H9 (cell line): ENCODE data around the gene HNRNPU. TPM values are rescaled to one million over a fixed set of nuclear protein-coding genes. Genes with fewer than 3 reads are reported as not detected.

Experiments
- DNase-seq: peaks from one replicate; pipeline ENCODE4 v3.0.0-alpha.2; 2017
- H2AFZ ChIP-seq: one replicate; pipeline ENCODE4 v1.6.1; 2013; ENCODE audit warnings: mild to moderate bottlenecking, low read length, control low read depth, moderate library complexity
- H2AK5ac ChIP-seq: 2 replicates; pipeline ENCODE4 v1.6.1; 2013; ENCODE audit warnings: low read length, control low read depth, mixed read lengths; ENCODE audit not compliant: insufficient read length
- H2BK120ac ChIP-seq: one replicate; pipeline ENCODE4 v1.6.1; 2013; ENCODE audit warnings: low read depth, mild to moderate bottlenecking, low read length, control low read depth, inconsistent platforms; ENCODE audit not compliant: poor library complexity, severe bottlenecking
- H2BK12ac ChIP-seq: 2 replicates; pipeline ENCODE4 v1.6.1; 2013; ENCODE audit warnings: low read length, control low read depth, mixed read lengths, low read depth; ENCODE audit not compliant: insufficient read length
- H2BK15ac ChIP-seq: 2 replicates; pipeline ENCODE4 v1.6.1; 2013; ENCODE audit warnings: low read depth, low read length, control low read depth
- H2BK20ac ChIP-seq: one replicate; pipeline ENCODE4 v1.6.1; 2013; ENCODE audit warnings: low read depth, mild to moderate bottlenecking, low read length, control low read depth, inconsistent platforms; ENCODE audit not compliant: poor library complexity, severe bottlenecking
- H2BK5ac ChIP-seq: 2 replicates; pipeline ENCODE4 v1.6.1; 2013; ENCODE audit warnings: low read length, control low read depth, mixed read lengths; ENCODE audit not compliant: insufficient read length
- H3K14ac ChIP-seq: 2 replicates; pipeline ENCODE4 v1.6.1; 2013; ENCODE audit warnings: low read length, control low read depth; ENCODE audit not compliant: insufficient read depth
- H3K18ac ChIP-seq: 2 replicates; pipeline ENCODE4 v1.6.1; 2013; ENCODE audit warnings: low read depth, mild to moderate bottlenecking, mixed read lengths, low read length, control low read depth; ENCODE audit not compliant: insufficient read length
- H3K23ac ChIP-seq: 2 replicates; pipeline ENCODE4 v1.6.1; 2013; ENCODE audit warnings: low read length, control low read depth, mixed read lengths, low read depth; ENCODE audit not compliant: insufficient read length
- H3K23me2 ChIP-seq: 2 replicates; pipeline ENCODE4 v1.6.1; 2013; ENCODE audit warnings: low read depth, mild to moderate bottlenecking, mixed read lengths, low read length, control low read depth; ENCODE audit not compliant: insufficient read length, poor library complexity, severe bottlenecking
- H3K27ac ChIP-seq: 2 replicates; pipeline ENCODE4 v1.5.1; 2013; ENCODE audit warnings: low read length, control low read depth, mixed read lengths, low read depth; ENCODE audit not compliant: insufficient read length
- H3K27me3 ChIP-seq: 2 replicates; pipeline ENCODE4 v1.6.1; 2013; ENCODE audit warnings: low read length, control low read depth, inconsistent platforms; ENCODE audit not compliant: insufficient read depth
- H3K4ac ChIP-seq: 2 replicates; pipeline ENCODE4 v1.6.1; 2013; ENCODE audit warnings: low read depth, mild to moderate bottlenecking, control low read depth, inconsistent platforms, low read length, moderate library complexity
- H3K4me1 ChIP-seq: 2 replicates; pipeline ENCODE4 v1.6.1; 2013; ENCODE audit warnings: low read length, control low read depth, inconsistent platforms; ENCODE audit not compliant: insufficient read depth
- H3K4me2 ChIP-seq: 2 replicates; pipeline ENCODE4 v1.6.1; 2013; ENCODE audit warnings: low read length, control low read depth, mixed read lengths; ENCODE audit not compliant: insufficient read length, insufficient read depth
- H3K56ac ChIP-seq: 2 replicates; pipeline ENCODE4 v1.6.1; 2013; ENCODE audit warnings: low read depth, mild to moderate bottlenecking, mixed read lengths, low read length, control low read depth; ENCODE audit not compliant: insufficient read length
- H3K79me1 ChIP-seq: 2 replicates; pipeline ENCODE4 v1.6.1; 2013; ENCODE audit warnings: low read depth, mild to moderate bottlenecking, moderate library complexity, low read length, control low read depth, inconsistent platforms; ENCODE audit not compliant: insufficient read depth, poor library complexity, severe bottlenecking
- H3K79me2 ChIP-seq: 2 replicates; pipeline ENCODE4 v1.6.1; 2013; ENCODE audit warnings: low read length, control low read depth, inconsistent platforms; ENCODE audit not compliant: insufficient read depth
- H3K9ac ChIP-seq: 2 replicates; pipeline ENCODE4 v1.6.1; 2013; ENCODE audit warnings: low read length, control low read depth, mixed read lengths; ENCODE audit not compliant: insufficient read length; ENCODE audit errors: extremely low read depth
- H3K9me3 ChIP-seq: one replicate; pipeline ENCODE4 v1.6.1; 2013; ENCODE audit warnings: low read depth, low read length, inconsistent platforms; ENCODE audit not compliant: control insufficient read depth
- H3T11ph ChIP-seq: one replicate; pipeline ENCODE4 v1.6.1; 2013; ENCODE audit warnings: mild to moderate bottlenecking, low read length, control low read depth, inconsistent platforms
- H4K20me1 ChIP-seq: one replicate; pipeline ENCODE4 v1.6.1; 2013; ENCODE audit not compliant: control insufficient read depth, insufficient read length, insufficient read depth
- H4K5ac ChIP-seq: 2 replicates; pipeline ENCODE4 v1.6.1; 2013; ENCODE audit warnings: low read depth, mild to moderate bottlenecking, mixed read lengths, low read length, control low read depth; ENCODE audit not compliant: insufficient read length
- H4K8ac ChIP-seq: replicated peaks from 2 replicates; pipeline ENCODE4 v1.6.1; 2013; ENCODE audit warnings: low read length, control low read depth, mixed read lengths, low read depth; ENCODE audit not compliant: insufficient read length
- H4K91ac ChIP-seq: 2 replicates; pipeline ENCODE4 v1.6.1; 2013; ENCODE audit warnings: low read depth, mild to moderate bottlenecking, moderate library complexity, mixed read lengths, low read length, control low read depth; ENCODE audit not compliant: insufficient read length
- H3K27ac Mint-ChIP-seq, 3 experiments: 2 replicates in 2 of 3; 3 replicates in 1 of 3; pipeline ENCODE4 v1.8.0; 2020 to 2021; ENCODE audit warnings: mixed read lengths in 3 of 3, mild to moderate bottlenecking in 1 of 3, moderate library complexity in 1 of 3
- H3K27me3 Mint-ChIP-seq: 2 replicates; pipeline ENCODE4 v1.8.0; 2021; ENCODE audit warnings: low read depth, mild to moderate bottlenecking, moderate library complexity, mixed read lengths
- H3K36me3 Mint-ChIP-seq, 3 experiments: 2 replicates in 2 of 3; 3 replicates in 1 of 3; pipeline ENCODE4 v1.8.0; 2020 to 2021; ENCODE audit warnings: low read depth in 3 of 3, mixed read lengths in 3 of 3; ENCODE audit not compliant: insufficient read depth in 1 of 3
- H3K4me1 Mint-ChIP-seq, 2 experiments: 2 replicates each; pipeline ENCODE4 v1.8.0; 2020; ENCODE audit warnings: mixed read lengths in 2 of 2
- H3K4me3 Mint-ChIP-seq, 2 experiments: 2 replicates in 1 of 2; 3 replicates in 1 of 2; pipeline ENCODE4 v1.8.0; 2020 to 2021; ENCODE audit warnings: mild to moderate bottlenecking in 2 of 2, mixed read lengths in 2 of 2, moderate library complexity in 1 of 2
- H3K9me3 Mint-ChIP-seq, 2 experiments: 2 replicates in 1 of 2; 3 replicates in 1 of 2; pipeline ENCODE4 v1.8.0; 2020; ENCODE audit warnings: mild to moderate bottlenecking in 2 of 2, mixed read lengths in 2 of 2, moderate library complexity in 1 of 2
- WGBS: extraction: QIAGEN DNeasy Blood & Tissue Kit; methylation state at CpG from one replicate; pipeline ENCODE4 v1.1.7; 2013; ENCODE audit warnings: missing lambda C conversion rate, low lambda C conversion rate, mixed read lengths; ENCODE audit not compliant: insufficient read length; ENCODE audit errors: extremely low coverage; 5-methylcytosine and 5-hydroxymethylcytosine counted together
- total RNA-seq: library from RNA; stranded (reverse); gene quantifications from 2 replicates; pipeline ENCODE4 v1.2.1, GENCODE V29; 2021
- TF ChIP-seq, protein P1 (sequence below): fragments of 200-600 bp; sonication (generic); conservative IDR thresholded peaks from 3 replicates; pipeline ENCODE4 v1.8.0; 2021; ENCODE audit warnings: antibody characterized with exemption, mild to moderate bottlenecking

The HNRNPU gene
- total RNA-seq, 1 experiment from 2014 or later, result 657 TPM

DNA sequence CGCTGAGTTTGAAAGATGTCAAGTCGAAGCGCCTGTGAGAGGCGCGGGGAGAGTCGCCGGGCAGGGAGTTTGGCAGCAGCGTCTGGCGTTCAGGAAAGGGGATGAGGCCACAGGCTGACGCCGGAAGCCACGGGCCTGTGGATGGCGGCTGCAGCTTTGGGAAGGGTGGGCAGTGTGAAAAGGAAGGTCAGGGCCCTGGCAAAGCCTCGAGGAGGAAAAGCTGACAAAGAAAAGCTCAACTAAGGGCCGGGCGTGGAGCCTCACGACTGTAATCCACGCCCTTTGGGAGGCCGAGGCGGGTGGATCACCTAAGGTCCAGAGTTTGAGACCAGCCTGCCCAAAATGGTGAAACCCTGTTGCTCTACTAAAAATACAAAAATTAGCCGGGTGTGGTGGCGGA is 54.1 kb downstream of the HNRNPU start:
- H3K27me3 ChIP-seq, result no peaks in the 10 kb centered on the region
- no CpG with 5 or more reads among the region's 22 CpGs for WGBS
- no peaks in the 10 kb centered on the region for H3K79me1 ChIP-seq
- H3K9me3 ChIP-seq, result no peaks in the 10 kb centered on the region
- H3K4me1 Mint-ChIP-seq, result peaks cover 16 to 18% of the 10 kb centered on the region in 2 experiments
- H4K5ac ChIP-seq, result no peak overlapping the region
- no peaks in the 10 kb centered on the region for H3K23me2 ChIP-seq
- TF ChIP-seq, protein P1, sequence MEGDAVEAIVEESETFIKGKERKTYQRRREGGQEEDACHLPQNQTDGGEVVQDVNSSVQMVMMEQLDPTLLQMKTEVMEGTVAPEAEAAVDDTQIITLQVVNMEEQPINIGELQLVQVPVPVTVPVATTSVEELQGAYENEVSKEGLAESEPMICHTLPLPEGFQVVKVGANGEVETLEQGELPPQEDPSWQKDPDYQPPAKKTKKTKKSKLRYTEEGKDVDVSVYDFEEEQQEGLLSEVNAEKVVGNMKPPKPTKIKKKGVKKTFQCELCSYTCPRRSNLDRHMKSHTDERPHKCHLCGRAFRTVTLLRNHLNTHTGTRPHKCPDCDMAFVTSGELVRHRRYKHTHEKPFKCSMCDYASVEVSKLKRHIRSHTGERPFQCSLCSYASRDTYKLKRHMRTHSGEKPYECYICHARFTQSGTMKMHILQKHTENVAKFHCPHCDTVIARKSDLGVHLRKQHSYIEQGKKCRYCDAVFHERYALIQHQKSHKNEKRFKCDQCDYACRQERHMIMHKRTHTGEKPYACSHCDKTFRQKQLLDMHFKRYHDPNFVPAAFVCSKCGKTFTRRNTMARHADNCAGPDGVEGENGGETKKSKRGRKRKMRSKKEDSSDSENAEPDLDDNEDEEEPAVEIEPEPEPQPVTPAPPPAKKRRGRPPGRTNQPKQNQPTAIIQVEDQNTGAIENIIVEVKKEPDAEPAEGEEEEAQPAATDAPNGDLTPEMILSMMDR, result no peak
- H3K27ac ChIP-seq, result no peak overlapping the region
- no peaks in the 10 kb centered on the region; the same call in 1 of the 2 replicates for H3K4me1 ChIP-seq
- H3K56ac ChIP-seq, result no peak overlapping the region
- H2AK5ac ChIP-seq, result no peak overlapping the region
- H3K4me3 Mint-ChIP-seq, result no peak overlapping the region
- H3K36me3 Mint-ChIP-seq, result no peaks in the 10 kb centered on the region; a peak in 1 of 7 replicates
- no peak overlapping the region for H4K8ac ChIP-seq
- no peak overlapping the region for H3K14ac ChIP-seq
- peak overlapping the region in 1 of 3 experiments; percentile 79; a peak in 1 of 7 replicates for H3K27ac Mint-ChIP-seq
- H2BK12ac ChIP-seq, result no peak overlapping the region
- no peak overlapping the region for H2BK5ac ChIP-seq
- H2AFZ ChIP-seq, result no peak overlapping the region
- no peaks in the 10 kb centered on the region for H4K20me1 ChIP-seq
- no peak overlapping the region for H2BK120ac ChIP-seq
- H3K23ac ChIP-seq, result no peak overlapping the region
- H3K4me2 ChIP-seq, result no peak overlapping the region
- no peak overlapping the region for H3K9ac ChIP-seq
- H3K27me3 Mint-ChIP-seq, result no peaks in the 10 kb centered on the region
- no peaks in the 10 kb centered on the region; a peak in 1 of 5 replicates for H3K9me3 Mint-ChIP-seq
- H3K79me2 ChIP-seq, result no peaks in the 10 kb centered on the region
- H3K18ac ChIP-seq, result no peak overlapping the region
- no peak overlapping the region for H3K4ac ChIP-seq
- H4K91ac ChIP-seq, result no peak overlapping the region
- H2BK15ac ChIP-seq, result no peak overlapping the region
- H3T11ph ChIP-seq, result no peak overlapping the region
- DNase-seq, result no peak
- H2BK20ac ChIP-seq, result no peak overlapping the region
